SU-DHL-6 (cell line): ENCODE results near the gene ZNF174.

Experiments
- H2AFZ ChIP-seq: fragments of 200-600 bp; sonication (generic); 2 replicates; pipeline ENCODE4 v1.6.1; 2014; ENCODE audit warnings: low read depth, mild to moderate bottlenecking, moderate library complexity, mixed read lengths, antibody characterized with exemption, low read length; ENCODE audit not compliant: severe bottlenecking
- H3F3A ChIP-seq: fragments of 200-600 bp; shearing (Covaris generic); 2 replicates; pipeline ENCODE4 v1.6.0; 2016; ENCODE audit warnings: antibody characterized with exemption, mild to moderate bottlenecking; ENCODE audit not compliant: insufficient read depth
- H3K27ac ChIP-seq: fragments of 200-600 bp; sonication (generic); 2 replicates; pipeline ENCODE4 v1.5.1; 2016; ENCODE audit warnings: low read depth, mild to moderate bottlenecking, low read length, moderate library complexity, mixed read lengths
- H3K27me3 ChIP-seq: fragments of 200-600 bp; sonication (generic), shearing (Covaris generic); 2 replicates; pipeline ENCODE4 v1.6.0; 2014; ENCODE audit warnings: mild to moderate bottlenecking, low read length
- H3K36me3 ChIP-seq: fragments of 200-600 bp; sonication (generic); 2 replicates; pipeline ENCODE4 v1.6.1; 2014; ENCODE audit warnings: mild to moderate bottlenecking, low read length, mixed read lengths
- H3K4me2 ChIP-seq: fragments of 300-600, 200-600 bp; shearing (Covaris generic), sonication (generic); 2 replicates; pipeline ENCODE4 v1.6.0; 2014; ENCODE audit warnings: low read length, low read depth, mild to moderate bottlenecking; ENCODE audit not compliant: poor library complexity, severe bottlenecking
- H3K4me3 ChIP-seq: fragments of 200-600 bp; sonication (generic); 2 replicates; pipeline ENCODE4 v1.5.1; 2014; ENCODE audit warnings: antibody characterized with exemption, low read length, mild to moderate bottlenecking, mixed read lengths; ENCODE audit not compliant: insufficient read depth, poor library complexity, severe bottlenecking
- H3K79me2 ChIP-seq: fragments of 200-600 bp; sonication (generic); 2 replicates; pipeline ENCODE4 v1.6.1; 2014; ENCODE audit warnings: mild to moderate bottlenecking, low read length, moderate library complexity; ENCODE audit not compliant: insufficient read depth
- H3K9ac ChIP-seq: fragments of 200-600 bp; sonication (generic); 2 replicates; pipeline ENCODE4 v1.7.0; 2014; ENCODE audit warnings: mild to moderate bottlenecking, low read length
- H3K9me2 ChIP-seq: fragments of 200-600 bp; sonication (generic); replicated peaks from 2 replicates; pipeline ENCODE4 v1.6.1; 2014; ENCODE audit warnings: low read length; ENCODE audit not compliant: insufficient read depth
- H3K9me3 ChIP-seq: fragments of 200-600 bp; sonication (generic); 2 replicates; pipeline ENCODE4 v1.6.1; 2014; ENCODE audit warnings: low read length, mixed read lengths; ENCODE audit not compliant: insufficient read depth
- H4K20me1 ChIP-seq: fragments of 200-600 bp; sonication (generic); 2 replicates; pipeline ENCODE4 v1.6.1; 2014; ENCODE audit warnings: low read depth, mild to moderate bottlenecking, antibody characterized with exemption, low read length, moderate library complexity, mixed read lengths
- EZH2phosphoT487 ChIP-seq: fragments of 200-600 bp; sonication (generic), shearing (Covaris generic); conservative IDR thresholded peaks from 2 replicates; pipeline ENCODE4 v1.6.1; 2018; ENCODE audit warnings: mild to moderate bottlenecking, antibody characterized with exemption, low read length, moderate library complexity, mixed read lengths
- TF ChIP-seq, protein P1 (sequence below): fragments of 200-600 bp; sonication (generic); IDR thresholded peaks from one replicate; pipeline ENCODE4 v1.5.1; 2017; ENCODE audit warnings: antibody characterized with exemption, mild to moderate bottlenecking, low read length, moderate library complexity; ENCODE audit not compliant: insufficient read depth, poor library complexity, severe bottlenecking

The ZNF174 gene

GRCh38 chr16:3439637-3440036, 38.6 kb downstream of the ZNF174 start:
- no peaks in the 10 kb centered on the region for H3F3A ChIP-seq
- H3K9me3 ChIP-seq = no peaks in the 10 kb centered on the region
- H3K36me3 ChIP-seq = peaks cover 5% of the 10 kb centered on the region; the same call in 1 of the 2 replicates
- H2AFZ ChIP-seq = no peak overlapping the region
- TF ChIP-seq, protein P1, sequence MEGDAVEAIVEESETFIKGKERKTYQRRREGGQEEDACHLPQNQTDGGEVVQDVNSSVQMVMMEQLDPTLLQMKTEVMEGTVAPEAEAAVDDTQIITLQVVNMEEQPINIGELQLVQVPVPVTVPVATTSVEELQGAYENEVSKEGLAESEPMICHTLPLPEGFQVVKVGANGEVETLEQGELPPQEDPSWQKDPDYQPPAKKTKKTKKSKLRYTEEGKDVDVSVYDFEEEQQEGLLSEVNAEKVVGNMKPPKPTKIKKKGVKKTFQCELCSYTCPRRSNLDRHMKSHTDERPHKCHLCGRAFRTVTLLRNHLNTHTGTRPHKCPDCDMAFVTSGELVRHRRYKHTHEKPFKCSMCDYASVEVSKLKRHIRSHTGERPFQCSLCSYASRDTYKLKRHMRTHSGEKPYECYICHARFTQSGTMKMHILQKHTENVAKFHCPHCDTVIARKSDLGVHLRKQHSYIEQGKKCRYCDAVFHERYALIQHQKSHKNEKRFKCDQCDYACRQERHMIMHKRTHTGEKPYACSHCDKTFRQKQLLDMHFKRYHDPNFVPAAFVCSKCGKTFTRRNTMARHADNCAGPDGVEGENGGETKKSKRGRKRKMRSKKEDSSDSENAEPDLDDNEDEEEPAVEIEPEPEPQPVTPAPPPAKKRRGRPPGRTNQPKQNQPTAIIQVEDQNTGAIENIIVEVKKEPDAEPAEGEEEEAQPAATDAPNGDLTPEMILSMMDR = no peak
- TF ChIP-seq EZH2phosphoT487 = no peak
- H4K20me1 ChIP-seq = no peaks in the 10 kb centered on the region
- no peaks in the 10 kb centered on the region for H3K9me2 ChIP-seq
- no peak overlapping the region for H3K9ac ChIP-seq
- no peak overlapping the region for H3K4me3 ChIP-seq
- H3K27ac ChIP-seq = no peak overlapping the region
- H3K27me3 ChIP-seq = no peaks in the 10 kb centered on the region
- H3K79me2 ChIP-seq = peaks cover 25% of the 10 kb centered on the region
- H3K4me2 ChIP-seq = no peak overlapping the region

- Histone ChIP-seq H2AFZ (no peak within 1 kb of the TSS), H3K79me2 (peaks cover 30% of the 10 kb centered on the region), H4K20me1 (no peaks in the 10 kb centered on the region), H3K27me3 (no peaks in the 10 kb centered on the region), H3K4me2 (peak within 1 kb of the TSS; percentile 75), H3K4me3 (peak within 1 kb of the TSS; percentile 67), H3K9me3 (no peaks in the 10 kb centered on the region), H3K36me3 (peaks cover 6% of the 10 kb centered on the region; the same call in 1 of the 2 replicates), H3K27ac (peak within 1 kb of the TSS; percentile 13; the same call in 1 of the 2 replicates), H3K9me2 (no peaks in the 10 kb centered on the region), H3K9ac (peak within 1 kb of the TSS; percentile 60), H3F3A (no peaks in the 10 kb centered on the region)
- TF ChIP-seq EZH2phosphoT487 = no peak
- TF ChIP-seq, protein P1 = no peak
These were observed 42.4 kb downstream of the ZNF174 start, which contains the start of the genes NAA60 and ZNF597 for GRCh38 chr16:3443108-3444031. TSS of gene NAA60 (plus strand) at chr16:3443680. CDS start at chr16:3476228, 32,548 bp downstream. TSS of gene ZNF597 (minus strand) at chr16:3443504. CDS start at chr16:3443153, 351 bp downstream.

DNA sequence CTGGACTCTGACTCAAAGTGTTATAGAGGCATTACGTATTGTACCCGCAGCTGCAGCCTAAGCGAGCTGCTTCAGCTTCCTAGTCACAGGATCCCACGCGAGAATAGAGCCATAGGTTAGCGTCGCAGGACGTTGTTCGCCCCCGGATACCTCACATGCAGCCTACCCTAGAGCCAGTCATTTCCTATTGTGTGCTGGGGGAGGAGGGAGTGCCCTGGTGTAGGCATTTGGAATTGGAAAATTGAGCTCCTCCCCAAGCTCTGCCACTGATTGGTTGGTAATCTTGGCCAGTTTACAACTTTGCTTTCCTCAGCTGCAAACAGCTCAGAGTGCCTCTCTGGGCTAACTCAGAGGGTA, 43.0 kb downstream of the ZNF174 start:
- no peak overlapping the region for H2AFZ ChIP-seq
- TF ChIP-seq, protein P1 = no peak
- TF ChIP-seq EZH2phosphoT487 = no peak
- H3K27me3 ChIP-seq = no peaks in the 10 kb centered on the region
- H4K20me1 ChIP-seq = no peaks in the 10 kb centered on the region
- no peaks in the 10 kb centered on the region for H3K9me2 ChIP-seq
- no peak overlapping the region for H3K27ac ChIP-seq
- H3K36me3 ChIP-seq = peaks cover 8% of the 10 kb centered on the region; the same call in 1 of the 2 replicates
- peaks cover 30% of the 10 kb centered on the region for H3K79me2 ChIP-seq
- peak overlapping the region; percentile 60 for H3K4me2 ChIP-seq
- peak overlapping the region; percentile 67 for H3K4me3 ChIP-seq
- H3F3A ChIP-seq = no peaks in the 10 kb centered on the region
- peak overlapping the region; percentile 60 for H3K9ac ChIP-seq
- no peaks in the 10 kb centered on the region for H3K9me3 ChIP-seq
